ENCODE results near the gene BBS1.
"Not testable (repeated sequence)": the region's sequence is repeated elsewhere in the genome, so short reads cannot be mapped to it uniquely, and the experiment has no call there.

The BBS1 gene

GRCh38 chr11:66582565-66583147 is 72.2 kb downstream of the BBS1 start:
- not testable (repeated sequence) for DNase-seq
